HG02943 (cell line): ENCODE measurements around the gene ZNF630.
A peak's percentile ranks its signal among the peaks of the same experiment; 100 is the strongest.
"Not testable (repeated sequence)": the region's sequence is repeated elsewhere in the genome, so short reads cannot be mapped to it uniquely, and the experiment has no call there.

Experiments used
- ATAC-seq: cut with Tn5 transposase; IDR thresholded peaks from one replicate; pipeline ENCODE4 v1.9.1; 2021; ENCODE audit warnings: mild to moderate bottlenecking, low read depth, moderate library complexity; ENCODE audit not compliant: unreplicated experiment

ZNF630 gene

GRCh38 chrX:48071064-48071985, at the start of gene ZNF630:
ZNF630 (minus strand) TSS chrX:48071640; CDS start chrX:48066886, 4,754 bp downstream.
- peak; percentile 74 for ATAC-seq

GRCh38 chrX:48107717-48108116, 36.3 kb upstream of the ZNF630 start:
- ATAC-seq, result no peak

DNA sequence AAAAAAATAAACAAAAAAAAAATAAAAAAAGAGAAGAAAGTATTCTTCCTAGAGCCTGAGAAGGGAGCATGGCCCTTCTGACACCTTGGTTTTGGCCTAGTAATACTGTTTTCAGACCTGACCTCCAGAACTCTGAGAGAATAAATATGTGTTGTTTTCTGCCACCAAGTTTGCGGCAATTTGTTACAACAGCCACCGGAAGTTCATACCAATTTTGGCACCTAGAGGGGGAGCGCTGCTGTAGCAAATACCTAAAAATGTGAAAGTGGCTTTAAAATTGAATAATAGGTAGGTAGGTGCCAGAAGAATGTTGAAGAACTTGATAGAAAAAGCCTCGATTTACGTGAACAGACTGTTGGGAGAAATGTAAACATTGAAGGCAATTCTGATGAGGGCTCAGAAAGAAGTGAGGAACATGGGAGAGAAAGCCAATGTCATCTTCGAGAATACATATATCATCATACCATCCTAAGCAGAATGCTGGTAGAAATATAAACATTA, 31.5 kb upstream of the ZNF630 start:
- ATAC-seq, result no peak

DNA sequence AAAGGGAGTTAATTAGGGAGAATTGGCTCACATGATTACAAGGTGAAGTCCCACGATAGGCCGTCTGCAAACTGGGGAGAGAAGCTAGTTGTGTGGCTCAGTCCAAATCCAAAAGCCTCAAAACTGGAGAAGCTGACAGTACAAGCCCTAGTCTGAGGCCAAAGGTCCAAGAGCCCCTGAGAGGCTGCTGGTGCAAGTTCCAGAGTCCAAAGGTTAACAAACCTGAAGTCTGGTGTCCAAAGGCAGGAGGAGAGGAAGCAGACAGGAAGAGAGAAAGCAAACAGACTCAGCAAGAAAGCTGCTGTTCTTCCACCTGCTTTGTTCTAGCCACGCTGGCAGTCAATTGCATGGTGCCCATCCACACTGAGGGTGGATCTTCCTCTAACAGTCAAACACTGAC, 30.0 kb upstream of the ZNF630 start:
- ATAC-seq, result no peak

DNA sequence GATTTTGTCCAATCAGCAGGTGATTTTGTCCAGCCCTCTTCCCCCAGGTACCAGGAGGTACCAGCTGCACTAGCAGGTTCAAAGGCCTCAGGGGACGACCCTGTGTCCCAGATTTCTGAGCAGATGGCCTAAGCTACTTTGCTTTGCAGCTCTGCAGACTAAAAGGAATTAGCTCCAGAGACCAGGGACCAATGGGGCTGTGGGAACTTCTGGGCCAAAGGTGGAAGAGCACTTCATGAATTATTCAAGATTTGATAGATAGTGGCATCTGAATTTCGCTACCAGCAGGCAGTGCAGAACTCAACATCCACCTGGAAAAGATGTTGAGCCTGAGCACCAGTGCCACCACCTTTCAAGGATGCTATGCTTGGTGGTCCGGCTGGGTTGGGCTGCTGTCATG, 21.1 kb upstream of the ZNF630 start:
- not testable (repeated sequence) for ATAC-seq

DNA sequence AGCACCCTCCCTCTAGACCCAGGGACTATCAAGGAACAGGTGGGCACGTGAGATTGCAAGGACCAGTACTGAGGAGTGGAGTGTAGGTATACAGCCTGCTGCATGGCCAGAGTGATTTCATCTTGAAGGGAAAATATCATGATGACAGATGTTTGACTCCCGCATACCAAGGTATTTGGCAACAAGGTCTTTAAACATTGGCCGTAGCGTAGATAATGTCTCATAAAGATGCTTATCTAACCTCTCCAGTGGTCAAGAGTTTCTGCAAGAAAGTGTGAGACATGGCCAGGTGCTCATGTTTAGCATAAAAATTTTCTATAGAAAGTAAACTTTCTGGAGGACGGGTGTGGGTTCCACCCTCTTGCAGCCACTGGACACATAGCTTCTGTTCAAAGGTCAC, 18.7 kb upstream of the ZNF630 start:
- ATAC-seq, result no peak

- no peak for ATAC-seq
Measured at GRCh38 chrX:48086082-48086481, 14.6 kb upstream of the ZNF630 start.

- no peak for ATAC-seq
Measured at GRCh38 chrX:48083706-48084105, 12.3 kb upstream of the ZNF630 start.

- peak; percentile 67 for ATAC-seq
Measured at GRCh38 chrX:48083212-48083611, 11.8 kb upstream of the ZNF630 start.

- ATAC-seq, result no peak
Measured at GRCh38 chrX:48076343-48076742, 4.9 kb upstream of the ZNF630 start.

- ATAC-seq, result no peak
Measured at GRCh38 chrX:48071986-48072605, 656 bp upstream of the ZNF630 start.

- ATAC-seq, result no peak
Measured at GRCh38 chrX:48068096-48068887, 3.1 kb downstream of the ZNF630 start.

DNA sequence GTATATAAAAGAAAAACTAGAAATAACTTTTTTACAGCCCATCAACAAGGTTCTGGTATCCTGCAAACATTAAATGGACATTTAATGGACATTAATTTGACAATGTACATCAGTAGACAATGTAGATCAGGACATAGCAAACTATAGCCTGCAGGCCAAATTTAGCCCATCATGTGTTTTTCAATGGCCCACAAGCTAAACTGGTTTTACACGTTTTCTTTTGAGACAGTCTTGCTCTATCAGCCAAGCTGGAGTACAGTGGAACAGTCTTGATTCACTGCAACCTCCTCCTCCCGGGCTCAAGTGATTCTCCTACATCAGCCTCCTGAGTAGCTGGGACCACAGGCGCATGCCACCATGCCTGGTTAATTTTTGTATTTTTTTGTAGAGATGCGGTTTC, 7.2 kb downstream of the ZNF630 start:
- no peak for ATAC-seq

GRCh38 chrX:48059296-48059639, 12.2 kb downstream of the ZNF630 start:
- no peak for ATAC-seq

DNA sequence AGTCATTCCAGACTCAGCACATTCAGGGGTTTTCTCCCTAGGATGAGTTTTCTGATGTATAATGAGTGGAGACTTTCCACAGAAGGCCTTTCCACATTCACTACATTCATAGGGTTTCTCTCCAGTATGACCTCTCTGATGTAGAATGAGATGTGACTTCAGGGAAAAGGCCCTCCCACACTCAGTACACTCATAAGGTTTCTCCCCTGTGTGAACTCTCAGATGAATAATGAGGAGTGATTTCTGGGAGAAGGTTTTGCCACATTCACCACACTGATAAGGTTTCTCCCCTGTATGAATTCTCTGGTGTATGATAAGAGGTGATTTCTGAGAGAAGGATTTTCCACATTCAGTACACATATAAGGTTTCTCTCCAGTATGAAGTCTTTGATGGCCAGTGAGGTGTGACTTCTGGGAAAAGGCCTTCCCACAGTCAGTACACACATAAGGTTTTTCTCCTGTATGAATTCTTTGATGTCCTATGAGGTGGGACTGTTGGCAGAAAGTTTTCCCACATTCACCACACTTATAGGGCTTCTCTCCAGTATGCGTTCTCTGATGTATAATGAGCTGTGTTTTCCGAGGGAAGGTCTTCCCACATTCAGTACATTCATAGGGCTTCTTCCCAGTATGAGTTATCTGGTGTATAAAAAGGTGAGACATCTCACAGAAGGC, 12.7 kb downstream of the ZNF630 start:
- ATAC-seq, result no peak

- no peak for ATAC-seq
Measured at GRCh38 chrX:48046846-48047245, 24.6 kb downstream of the ZNF630 start.

- no peak for ATAC-seq
Measured at GRCh38 chrX:48045410-48046311, 25.8 kb downstream of the ZNF630 start.

GRCh38 chrX:48043056-48043455, 28.4 kb downstream of the ZNF630 start:
- no peak for ATAC-seq

DNA sequence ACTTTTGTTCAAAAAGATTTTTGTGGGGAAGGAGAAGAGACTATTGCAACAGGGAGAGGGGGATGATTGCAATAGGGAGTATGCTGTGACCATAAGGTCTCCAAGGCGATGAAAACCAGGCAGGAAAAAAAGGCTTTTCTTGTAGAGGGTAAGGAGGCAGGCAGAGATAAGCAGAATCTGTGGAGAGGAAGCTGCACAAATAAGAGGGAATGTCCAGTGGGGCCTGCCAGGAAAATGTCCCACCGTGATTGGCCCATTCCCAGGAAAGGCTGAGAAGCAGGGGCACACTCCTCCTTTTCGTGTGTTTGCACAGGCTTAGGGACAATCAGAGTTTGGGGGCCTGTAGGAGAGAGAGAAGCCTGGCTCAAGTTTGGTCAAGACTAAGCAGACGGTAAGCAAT, 35.5 kb downstream of the ZNF630 start:
- no peak for ATAC-seq
